PC-3 (cell line): ENCODE data around the gene CNTNAP5.

Source experiments
- EZH2 ChIP-seq: fragments of 300-600 bp; sonication (generic); IDR thresholded peaks from one replicate; pipeline ENCODE4 v1.6.1; 2017; ENCODE audit warnings: antibody characterized with exemption, mild to moderate bottlenecking, low read length; ENCODE audit not compliant: unreplicated experiment
- TF ChIP-seq, protein P1 (sequence below): fragments of 300-600 bp; sonication (generic); conservative IDR thresholded peaks from 2 replicates; pipeline ENCODE4 v1.5.1; 2017; ENCODE audit warnings: antibody characterized with exemption, low read depth, mild to moderate bottlenecking, low read length

DNA sequence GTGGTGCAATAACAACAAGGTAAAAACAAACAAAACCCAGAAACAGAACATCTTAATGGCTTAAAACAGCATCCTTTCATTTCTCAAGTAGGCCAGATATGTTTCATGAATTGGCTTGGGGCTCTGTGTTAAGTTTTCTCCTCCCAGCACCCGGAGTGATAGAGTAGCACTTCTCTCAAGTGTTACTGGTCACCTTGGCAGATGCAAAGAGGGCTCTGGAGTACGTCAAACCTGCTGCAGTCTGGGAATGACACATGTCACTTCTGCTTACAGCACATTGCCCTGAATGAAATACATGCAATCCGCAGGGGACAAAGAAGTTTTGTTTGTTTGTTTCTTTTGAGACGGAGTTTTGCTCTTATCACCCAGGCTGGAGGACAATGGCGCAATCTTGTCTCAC, 639.3 kb downstream of the CNTNAP5 start:
- TF ChIP-seq, protein P1, sequence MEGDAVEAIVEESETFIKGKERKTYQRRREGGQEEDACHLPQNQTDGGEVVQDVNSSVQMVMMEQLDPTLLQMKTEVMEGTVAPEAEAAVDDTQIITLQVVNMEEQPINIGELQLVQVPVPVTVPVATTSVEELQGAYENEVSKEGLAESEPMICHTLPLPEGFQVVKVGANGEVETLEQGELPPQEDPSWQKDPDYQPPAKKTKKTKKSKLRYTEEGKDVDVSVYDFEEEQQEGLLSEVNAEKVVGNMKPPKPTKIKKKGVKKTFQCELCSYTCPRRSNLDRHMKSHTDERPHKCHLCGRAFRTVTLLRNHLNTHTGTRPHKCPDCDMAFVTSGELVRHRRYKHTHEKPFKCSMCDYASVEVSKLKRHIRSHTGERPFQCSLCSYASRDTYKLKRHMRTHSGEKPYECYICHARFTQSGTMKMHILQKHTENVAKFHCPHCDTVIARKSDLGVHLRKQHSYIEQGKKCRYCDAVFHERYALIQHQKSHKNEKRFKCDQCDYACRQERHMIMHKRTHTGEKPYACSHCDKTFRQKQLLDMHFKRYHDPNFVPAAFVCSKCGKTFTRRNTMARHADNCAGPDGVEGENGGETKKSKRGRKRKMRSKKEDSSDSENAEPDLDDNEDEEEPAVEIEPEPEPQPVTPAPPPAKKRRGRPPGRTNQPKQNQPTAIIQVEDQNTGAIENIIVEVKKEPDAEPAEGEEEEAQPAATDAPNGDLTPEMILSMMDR, result no peak
- TF ChIP-seq EZH2, result no peak
